Prostate gland (tissue), 2 donors: ENCODE results near the gene SEC14L6.

Source experiments
- POLR2A ChIP-seq: fragments of 450-650 bp; IDR thresholded peaks from one replicate; pipeline ENCODE4 v1.6.1; 2016; ENCODE audit warnings: antibody characterized with exemption, mild to moderate bottlenecking
- TF ChIP-seq, protein P1 (sequence below), 4 experiments: fragments of 200-600 bp in 2 of 4; fragments of 450-650 bp in 2 of 4; sonication (generic) in 2 of 4; IDR thresholded peaks; 1 replicate in 3 of 4; 2 replicates in 1 of 4; pipeline ENCODE4 v1.5.1; 2016 to 2019; ENCODE audit warnings: antibody characterized with exemption in 4 of 4, mild to moderate bottlenecking in 2 of 4, moderate library complexity in 2 of 4

DNA sequence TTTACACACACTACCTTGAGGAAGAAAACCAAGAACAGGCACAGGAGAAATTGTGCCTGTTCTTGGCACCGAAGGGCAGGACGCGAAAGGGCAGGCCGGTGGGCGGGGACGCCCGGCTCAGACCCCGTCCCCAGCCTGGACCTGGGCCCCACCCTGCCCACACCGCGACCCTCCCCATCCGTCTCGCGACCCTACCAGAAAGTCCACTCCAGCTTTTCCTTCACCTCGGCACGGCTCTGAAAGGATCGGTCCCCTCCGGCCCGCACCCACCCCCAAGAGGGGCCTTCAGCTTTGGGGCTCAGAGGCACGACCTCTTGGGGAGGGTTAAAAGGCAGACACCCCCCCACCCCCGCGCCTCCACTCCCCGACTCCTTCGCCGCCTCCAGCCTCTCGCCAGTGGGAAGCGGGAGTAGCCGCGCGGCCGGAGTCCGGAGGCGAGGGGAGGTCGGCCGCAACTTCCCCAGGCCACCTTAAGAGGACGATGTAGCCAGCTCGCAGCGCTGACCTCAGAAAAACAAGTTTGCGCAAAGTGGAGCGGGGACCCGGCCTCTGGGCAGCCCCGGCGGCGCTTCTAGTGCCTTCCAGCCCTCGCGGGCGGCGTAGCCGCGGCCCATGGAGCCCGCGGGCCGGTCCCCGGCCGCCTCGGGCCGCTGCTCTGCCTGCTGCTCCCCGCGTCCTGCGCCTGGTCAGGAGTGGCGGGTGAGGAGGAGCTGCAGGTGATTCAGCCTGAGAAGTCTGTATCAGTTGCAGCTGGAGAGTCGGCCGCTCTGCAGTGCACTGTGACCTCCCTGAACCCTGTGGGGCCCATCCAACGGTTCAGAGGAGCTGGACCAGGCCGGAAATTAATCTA is 4.4 kb downstream of the SEC14L6 start:
- TF ChIP-seq, protein P1, sequence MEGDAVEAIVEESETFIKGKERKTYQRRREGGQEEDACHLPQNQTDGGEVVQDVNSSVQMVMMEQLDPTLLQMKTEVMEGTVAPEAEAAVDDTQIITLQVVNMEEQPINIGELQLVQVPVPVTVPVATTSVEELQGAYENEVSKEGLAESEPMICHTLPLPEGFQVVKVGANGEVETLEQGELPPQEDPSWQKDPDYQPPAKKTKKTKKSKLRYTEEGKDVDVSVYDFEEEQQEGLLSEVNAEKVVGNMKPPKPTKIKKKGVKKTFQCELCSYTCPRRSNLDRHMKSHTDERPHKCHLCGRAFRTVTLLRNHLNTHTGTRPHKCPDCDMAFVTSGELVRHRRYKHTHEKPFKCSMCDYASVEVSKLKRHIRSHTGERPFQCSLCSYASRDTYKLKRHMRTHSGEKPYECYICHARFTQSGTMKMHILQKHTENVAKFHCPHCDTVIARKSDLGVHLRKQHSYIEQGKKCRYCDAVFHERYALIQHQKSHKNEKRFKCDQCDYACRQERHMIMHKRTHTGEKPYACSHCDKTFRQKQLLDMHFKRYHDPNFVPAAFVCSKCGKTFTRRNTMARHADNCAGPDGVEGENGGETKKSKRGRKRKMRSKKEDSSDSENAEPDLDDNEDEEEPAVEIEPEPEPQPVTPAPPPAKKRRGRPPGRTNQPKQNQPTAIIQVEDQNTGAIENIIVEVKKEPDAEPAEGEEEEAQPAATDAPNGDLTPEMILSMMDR (IDR thresholded peaks at IDR 0.05): no peak
- TF ChIP-seq POLR2A: no peak
